TTC549 (cell line): ENCODE measurements around the gene GALC.
"Not testable (repeated sequence)": the region's sequence is repeated elsewhere in the genome, so short reads cannot be mapped to it uniquely, and the experiment has no call there.

Experiments used
- FAIRE-seq: peaks from 2 replicates; lab custom pipeline; 2012; peaks lifted over from hg19 to GRCh38; lab: Jason Lieb, UNC

GALC gene

GRCh38 chr14:87992718-87993628 lies at the start of gene GALC:
TSS of gene GALC (minus strand) at chr14:87993182. CDS start at chr14:87993164, 18 bp downstream.
- no peak for FAIRE-seq

DNA sequence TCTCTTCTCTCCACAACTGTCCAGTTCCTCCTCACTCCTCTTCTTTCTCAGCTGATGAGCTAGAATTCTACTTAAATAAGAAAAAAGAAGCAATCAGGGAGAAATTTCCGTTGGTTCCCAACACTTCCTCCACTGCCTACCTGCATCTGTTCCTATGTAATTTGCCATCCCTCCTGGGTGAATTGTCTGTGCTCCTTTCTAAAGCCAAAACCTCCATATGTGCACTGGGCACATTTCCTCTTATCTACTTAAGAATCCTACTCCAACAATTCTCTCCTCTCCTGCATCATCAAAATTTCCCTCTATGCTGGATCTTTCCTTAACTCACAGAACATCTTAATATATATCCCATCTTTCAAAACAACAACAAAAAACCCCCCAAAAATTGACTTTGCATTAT lies 47.2 kb upstream of the GALC start:
- no peak for FAIRE-seq

DNA sequence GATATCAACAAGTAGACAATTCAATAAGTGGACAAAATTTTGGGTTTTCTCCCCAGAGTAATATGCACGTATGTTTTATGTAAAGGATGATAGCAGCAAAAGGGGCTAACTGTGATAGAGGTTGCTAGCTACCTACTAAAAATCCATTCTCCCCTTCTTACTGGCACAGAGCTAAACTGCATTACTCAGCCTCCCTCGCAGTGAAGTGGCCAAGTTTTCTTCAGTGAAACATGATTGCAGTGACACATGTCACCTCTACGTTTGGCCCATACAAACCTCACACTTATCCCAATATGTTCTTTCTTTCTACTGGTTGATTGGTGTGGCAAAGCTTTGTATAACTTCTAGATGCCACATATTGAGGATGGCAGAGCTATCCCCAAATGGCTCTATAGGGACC lies 46.2 kb upstream of the GALC start:
- no peak for FAIRE-seq

DNA sequence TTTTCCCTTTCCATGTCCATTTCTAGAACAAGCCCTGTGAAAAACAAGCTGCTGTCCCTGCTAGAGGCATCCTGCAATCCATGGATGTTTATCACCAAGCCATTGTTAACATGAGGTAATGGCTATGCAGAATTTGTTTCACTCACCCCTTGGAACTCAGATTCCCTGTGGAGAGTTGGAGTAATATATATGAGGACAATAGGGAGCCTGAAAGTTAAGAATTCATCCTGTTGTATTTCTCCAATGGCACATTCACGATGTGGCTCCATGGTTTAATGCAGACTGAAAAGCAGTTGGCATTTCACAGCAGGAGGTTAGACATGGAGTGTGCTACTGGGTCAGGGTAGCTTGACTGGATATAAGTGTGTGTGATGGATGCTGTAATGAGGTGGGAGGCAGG lies 44.3 kb upstream of the GALC start:
- no peak for FAIRE-seq

GRCh38 chr14:88036422-88036821 lies 43.4 kb upstream of the GALC start:
- no peak for FAIRE-seq

DNA sequence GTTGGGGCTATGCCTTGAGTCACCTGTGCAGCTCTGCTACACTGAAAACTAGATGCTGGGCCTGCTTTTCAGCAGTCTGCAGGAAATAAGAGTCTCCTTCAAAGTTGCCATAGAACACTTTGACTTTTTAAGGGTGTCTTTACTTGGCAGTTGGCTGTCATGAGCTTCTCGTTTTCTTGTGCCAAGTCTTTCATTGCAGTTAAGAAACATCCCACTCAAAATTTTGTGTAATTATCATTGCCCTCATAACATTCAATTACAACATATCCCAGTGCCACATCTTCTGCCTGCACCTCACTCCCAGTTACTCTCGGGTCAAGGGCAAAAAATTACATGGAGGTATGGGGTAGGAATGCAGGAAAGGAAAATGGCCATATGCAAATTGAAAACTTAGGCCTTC lies 41.1 kb upstream of the GALC start:
- no peak for FAIRE-seq

DNA sequence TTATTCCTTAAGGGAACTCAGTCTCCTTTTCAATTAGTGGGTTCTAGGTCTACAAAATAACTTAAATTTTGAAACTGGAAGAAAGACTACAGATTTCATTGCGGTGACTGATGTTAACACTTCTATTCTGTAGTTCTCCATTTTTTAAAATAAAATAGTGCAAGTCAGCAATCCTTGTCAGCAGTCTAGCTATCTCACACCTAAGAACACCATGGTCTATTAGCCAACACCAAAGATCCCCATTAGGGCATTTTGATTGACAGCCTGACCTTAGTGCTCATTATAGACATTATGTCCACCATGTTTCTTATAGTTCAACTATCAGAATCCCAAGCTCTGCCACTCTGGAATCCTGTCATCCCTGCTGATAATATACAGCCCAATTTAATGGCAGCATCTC lies 39.4 kb upstream of the GALC start:
- no peak for FAIRE-seq

DNA sequence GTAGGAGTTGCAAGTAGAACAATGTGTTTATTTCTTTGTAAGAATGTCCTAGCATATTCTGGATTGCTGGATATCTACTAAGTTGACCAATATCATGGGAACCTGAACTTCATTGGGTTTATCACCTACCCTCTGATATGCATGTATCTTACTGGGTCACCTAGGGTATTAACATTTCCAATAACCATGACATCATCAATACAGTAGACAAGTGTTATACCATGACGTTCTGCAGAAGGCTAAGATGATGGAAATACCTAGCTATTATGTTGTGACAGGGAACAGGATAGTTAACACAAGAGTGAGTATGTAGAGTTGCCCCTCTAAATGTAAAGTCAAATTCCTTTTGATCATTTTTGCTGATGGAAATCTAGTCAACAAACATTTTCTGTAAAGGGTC lies 37.9 kb upstream of the GALC start:
- no peak for FAIRE-seq

DNA sequence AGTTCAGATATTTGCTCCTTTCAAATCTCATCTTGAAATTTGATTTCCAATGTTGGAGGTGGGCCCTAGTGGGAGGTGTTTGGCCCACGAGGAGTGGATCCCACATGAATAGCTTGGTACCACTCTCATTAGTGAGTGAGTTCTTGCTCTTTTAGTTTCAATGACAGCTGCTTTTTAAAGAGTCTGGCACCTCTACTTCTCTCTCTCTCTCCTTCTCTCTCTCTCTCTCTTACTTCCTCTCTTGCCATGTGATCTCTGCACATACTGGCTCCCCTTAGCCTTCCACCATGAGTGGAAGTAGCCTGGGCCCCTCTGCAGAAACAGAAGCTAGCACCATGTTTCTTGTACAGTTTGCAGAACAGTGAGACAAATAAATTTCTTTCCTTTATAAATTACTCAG lies 37.1 kb upstream of the GALC start:
- no peak for FAIRE-seq

GRCh38 chr14:88029500-88029899 lies 36.5 kb upstream of the GALC start:
- no peak for FAIRE-seq

- no peak for FAIRE-seq
Measured at GRCh38 chr14:88026890-88027289, 33.9 kb upstream of the GALC start.

- FAIRE-seq: no peak
Measured at GRCh38 chr14:88025313-88025712, 32.3 kb upstream of the GALC start.

DNA sequence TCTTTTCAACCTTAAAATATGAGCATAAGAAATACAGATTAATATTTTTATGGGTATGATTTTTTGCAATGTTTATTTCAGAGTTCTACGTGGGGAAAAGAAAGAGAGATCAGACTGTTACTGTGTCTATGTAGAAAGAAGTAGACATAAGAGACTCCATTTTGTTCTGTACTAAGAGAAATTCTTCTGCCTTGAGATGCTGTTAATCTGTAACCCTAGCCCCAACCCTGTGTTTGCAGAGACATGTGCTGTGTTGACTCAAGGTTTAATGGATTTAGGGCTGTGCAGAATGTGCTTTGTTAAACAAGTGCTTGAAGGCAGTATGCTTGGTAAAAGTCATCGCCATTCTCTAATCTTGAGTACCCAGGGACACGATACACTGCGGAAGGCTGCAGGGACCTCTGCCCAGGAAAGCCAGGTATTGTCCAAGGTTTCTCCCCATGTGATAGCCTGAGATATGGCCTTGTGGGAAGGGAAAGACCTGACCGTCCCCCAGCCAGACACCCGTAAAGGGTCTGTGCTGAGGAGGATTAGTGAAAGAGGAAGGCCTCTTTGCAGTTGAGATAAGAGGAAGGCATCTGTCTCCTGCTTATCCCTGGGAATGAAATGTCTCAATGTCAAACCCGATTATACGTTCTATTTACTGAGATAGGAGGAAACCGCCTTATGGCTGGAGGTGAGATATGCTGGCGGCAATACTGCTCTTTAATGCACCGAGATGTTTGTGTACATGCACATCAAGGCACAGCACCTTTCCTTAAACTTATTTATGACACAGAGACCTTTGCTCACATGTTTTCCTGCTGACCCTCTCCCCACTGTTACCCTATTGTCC lies 31.5 kb upstream of the GALC start:
- FAIRE-seq: not testable (repeated sequence)

- FAIRE-seq: no peak
Measured at GRCh38 chr14:88023658-88024187, 30.7 kb upstream of the GALC start.

- no peak for FAIRE-seq
Measured at GRCh38 chr14:88017535-88017934, 24.6 kb upstream of the GALC start.

DNA sequence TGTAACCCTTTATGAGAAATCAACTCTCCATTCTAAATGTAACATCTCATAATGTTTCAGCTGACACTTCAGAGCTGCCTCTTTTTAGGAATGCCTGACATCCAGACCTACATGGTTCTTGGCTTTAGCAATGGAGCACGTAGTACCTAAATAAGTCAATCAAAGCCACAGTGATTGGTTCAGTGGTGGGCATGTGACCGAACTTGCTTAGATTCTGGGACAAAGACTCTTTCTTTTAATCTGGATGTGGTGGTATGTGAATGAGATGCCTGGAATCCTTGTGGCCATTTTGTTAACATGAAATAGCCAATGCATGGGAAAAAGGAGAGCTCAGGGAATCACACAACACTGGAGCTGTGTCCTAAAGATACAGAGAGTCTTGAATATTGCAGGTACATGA lies 23.8 kb upstream of the GALC start:
- FAIRE-seq: no peak

DNA sequence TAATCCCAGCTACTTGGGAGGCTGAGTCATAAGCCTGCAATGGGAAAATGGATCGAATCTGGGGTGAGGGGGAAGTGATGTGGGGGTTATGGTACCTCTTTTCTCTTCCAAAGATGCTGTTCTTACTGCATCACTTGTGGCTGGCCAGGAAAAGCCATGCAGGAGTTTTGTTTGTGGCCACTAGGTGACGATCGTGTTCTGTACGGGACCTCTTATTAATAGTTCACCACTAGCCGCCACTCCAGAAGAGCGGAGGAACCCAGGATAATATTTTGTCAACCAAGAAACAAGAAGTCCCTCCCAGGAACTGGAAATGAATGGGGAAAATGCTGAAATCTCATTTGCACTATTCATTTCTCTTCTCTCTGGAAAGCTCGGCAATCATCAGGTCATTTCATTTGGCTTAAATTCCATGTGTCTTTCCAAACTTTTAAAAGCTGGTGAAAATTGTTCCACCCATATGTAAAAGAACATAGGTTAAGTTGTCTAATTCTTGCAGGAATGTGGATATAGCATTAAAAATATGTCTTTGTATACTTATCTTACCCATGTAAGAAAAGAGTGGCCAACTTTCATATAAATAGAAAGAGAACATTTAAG lies 20.9 kb upstream of the GALC start:
- FAIRE-seq: no peak

- FAIRE-seq: no peak
Measured at GRCh38 chr14:88012495-88012894, 19.5 kb upstream of the GALC start.

DNA sequence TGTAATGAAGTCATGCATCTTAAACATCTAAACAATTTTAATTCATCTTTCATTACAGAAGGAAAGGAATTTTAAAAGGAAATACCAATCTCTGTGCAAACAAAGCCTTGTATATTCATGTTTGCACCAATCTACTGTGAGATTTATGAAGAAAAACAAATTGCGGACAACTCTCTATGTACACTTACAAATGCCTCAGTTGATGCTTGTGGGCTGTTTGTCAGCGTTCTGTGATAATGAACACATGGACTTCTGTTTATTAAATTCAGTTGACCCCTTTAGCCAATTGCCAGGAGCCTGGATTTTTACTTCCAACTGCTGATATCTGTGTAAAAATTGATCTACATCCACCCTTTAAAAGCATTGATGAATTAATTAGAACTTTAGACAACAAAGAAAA lies 17.3 kb upstream of the GALC start:
- no peak for FAIRE-seq

- no peak for FAIRE-seq
Measured at GRCh38 chr14:88009486-88009885, 16.5 kb upstream of the GALC start.

DNA sequence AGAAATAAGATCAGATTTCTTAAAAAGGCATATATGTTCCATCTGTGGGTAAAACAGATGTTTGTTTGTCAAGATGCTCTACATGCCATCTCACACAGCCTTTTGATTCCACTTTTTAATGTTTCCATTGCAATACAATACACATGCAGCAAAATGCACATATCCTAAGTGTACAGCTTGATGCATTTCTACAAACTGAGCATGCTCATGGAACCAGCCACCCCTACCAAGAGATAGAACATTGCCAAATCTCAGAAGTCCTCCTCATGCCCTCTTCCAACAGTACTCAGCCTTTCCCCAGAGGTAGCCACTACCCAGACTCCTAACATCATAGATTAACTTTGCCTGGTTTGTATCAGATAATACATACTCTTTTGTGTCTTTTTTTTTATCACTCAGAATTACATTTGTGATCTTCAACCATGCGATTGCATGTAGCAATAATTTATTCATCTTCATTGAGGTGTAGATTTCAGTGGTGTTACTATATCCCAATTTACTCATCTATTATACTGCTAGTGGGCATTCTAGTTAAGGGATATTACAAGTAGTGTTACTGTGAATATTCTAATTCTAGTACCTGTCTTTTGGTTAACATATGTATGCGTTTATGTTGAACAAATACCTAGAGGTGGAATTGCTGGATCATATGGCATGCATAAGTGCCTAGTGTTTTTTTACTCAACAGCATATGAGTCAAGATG lies 15.2 kb upstream of the GALC start:
- no peak for FAIRE-seq

- no peak for FAIRE-seq
Measured at GRCh38 chr14:88007608-88008007, 14.6 kb upstream of the GALC start.
